HG03432 (cell line): ENCODE measurements around the gene NMS.

Experiments used
- ATAC-seq: cut with Tn5 transposase; IDR thresholded peaks from one replicate; pipeline ENCODE4 v1.9.1; 2021; ENCODE audit warnings: mild to moderate bottlenecking, moderate library complexity; ENCODE audit not compliant: unreplicated experiment

The NMS gene

DNA sequence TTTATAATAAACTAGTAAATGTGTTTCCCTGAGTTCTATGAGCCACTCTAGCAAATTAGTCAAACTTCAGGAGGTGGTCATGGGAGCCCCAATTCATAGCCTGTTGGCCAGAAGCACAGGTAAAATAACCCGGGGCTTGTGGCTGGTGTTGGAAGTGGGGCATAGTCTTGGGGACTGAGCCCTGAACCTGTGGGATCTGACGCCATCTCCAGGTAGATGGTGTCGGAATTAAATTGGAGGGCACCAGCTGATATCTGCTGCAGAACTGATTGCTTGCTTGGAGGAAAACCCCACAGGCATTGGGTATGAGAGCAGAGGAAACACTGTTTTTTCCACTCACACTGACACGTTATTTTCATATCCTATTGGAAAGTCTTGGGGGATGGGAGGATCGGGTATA is 14.1 kb downstream of the NMS start:
- no peak for ATAC-seq

DNA sequence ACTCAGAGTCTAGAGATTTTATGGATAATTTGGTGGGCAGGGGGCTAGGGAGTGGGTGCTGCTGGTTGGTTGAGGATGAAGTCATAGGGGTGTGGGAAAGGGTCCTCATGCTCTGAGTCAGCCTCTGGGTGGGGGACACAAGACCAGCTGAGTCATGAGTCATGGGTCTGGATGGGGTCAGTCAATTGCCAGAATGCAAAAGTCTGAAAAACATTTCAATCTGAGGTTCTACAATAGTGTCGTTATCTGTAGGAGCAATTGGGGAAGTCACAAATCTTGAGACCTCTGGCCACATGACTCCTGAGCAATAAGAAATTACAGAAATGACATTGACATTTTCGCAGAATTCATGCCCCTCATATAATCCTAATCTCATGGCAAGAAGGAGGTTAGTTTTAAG is 15.1 kb downstream of the NMS start:
- ATAC-seq = no peak

DNA sequence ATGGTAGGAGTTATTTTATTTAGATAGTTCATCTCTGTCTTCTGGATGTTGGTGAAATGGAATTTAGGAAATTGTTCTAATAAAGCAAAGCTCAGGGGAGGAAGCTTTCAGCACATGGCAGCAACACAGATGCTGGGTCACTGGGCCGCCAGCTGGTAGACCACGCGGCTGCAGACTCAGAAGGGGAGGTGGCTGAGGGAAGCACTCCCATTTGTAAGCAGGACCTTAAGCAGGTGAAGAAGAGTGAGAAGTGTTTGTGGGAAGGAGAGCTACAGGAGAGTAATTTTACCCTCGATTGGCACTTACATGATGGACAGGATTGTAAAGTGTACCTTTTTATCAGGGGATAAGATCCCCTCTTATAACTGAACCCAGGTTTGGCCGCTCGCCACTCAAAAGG is 24.4 kb downstream of the NMS start:
- ATAC-seq = no peak

DNA sequence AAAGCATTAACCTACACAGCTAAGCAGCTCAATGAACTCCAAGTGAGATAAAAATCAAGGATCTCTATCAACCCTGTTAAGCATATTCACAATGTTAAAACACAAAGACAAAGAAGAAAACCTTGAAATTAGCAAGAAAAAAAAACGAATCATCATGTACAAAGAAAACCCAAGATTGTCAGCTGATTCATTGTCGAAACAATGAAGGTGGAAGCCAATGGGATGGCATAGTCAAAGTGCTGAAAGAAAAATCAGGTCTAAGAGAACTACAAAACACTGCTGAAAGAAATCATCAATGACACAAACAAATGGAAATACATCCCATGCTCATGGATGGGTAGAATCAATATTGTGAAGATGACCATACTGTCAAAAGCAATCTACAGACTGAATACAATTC is 32.5 kb downstream of the NMS start:
- no peak for ATAC-seq

DNA sequence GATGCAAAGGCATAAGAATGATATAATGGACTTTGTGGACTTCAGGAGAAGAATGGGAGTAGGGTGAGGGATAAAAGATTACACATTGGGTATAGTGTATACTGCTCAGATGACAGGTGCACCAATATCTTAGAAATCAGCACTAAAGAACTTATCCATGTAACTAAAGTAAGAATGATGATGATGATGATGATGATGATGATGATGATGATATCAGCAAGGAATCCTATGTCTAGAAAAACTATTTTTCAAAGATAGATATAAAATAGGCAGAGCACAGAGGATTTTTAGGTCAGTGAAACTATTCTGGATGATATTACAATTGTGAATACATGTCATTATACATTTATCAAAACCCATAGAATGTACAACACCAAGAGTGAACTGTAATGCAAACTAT is 34.3 kb downstream of the NMS start:
- ATAC-seq = no peak

DNA sequence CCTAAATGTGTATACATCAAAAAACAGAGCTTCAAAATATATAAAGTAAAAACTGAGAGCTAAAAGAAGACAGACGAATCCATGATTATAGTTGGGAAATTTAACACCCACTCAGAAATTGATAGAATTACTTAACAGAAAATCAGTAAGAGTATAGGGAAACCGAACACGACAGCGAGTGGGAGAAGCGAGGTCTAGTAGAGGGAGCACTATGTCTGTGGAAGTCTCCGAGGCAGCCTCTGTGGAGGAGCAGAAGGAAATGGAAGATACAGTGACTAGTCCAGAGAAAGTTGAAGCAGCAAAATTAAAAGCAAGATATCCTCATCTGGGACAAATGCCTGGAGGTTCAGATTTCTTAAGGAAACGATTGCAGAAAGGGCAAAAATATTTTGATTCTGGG is 38.8 kb downstream of the NMS start:
- ATAC-seq = no peak

DNA sequence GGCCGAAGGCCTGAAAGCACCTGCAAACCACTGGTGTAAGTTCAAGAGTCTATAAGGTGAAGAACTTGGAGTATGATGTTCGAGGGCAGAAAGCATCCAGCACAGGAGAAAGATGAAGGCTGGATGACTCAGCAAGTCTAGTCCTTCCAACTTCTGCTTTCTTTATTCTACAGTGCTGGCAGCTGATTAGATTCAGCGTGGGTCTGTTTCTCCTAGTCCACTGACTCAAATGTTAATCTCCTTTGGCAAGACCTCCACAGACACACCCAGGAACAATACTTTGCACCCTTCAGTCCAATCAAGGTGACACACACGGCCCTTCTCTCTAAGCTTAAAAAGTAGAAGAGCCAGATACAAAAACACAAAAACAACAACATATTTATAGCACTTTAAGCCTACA is 43.4 kb downstream of the NMS start:
- ATAC-seq = no peak

DNA sequence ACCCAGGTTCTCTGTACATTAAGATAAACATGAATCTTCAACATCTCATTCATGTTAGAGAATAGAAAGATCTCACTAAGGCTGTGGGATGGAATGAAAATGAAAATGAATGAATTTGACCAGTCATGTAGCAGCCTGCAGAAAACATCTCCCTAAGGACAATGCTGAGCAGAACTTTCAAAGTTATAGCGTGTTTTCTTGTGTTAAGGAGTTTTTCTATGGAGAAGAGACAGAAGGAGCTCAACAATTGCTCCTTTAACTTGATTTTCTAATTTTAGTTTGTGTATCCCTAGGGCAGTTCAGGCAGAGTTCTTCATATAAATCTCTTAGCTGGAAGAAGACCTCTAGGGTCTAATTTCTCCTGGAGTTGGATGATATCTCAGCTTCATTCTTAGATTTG is 47.3 kb downstream of the NMS start:
- ATAC-seq = no peak

DNA sequence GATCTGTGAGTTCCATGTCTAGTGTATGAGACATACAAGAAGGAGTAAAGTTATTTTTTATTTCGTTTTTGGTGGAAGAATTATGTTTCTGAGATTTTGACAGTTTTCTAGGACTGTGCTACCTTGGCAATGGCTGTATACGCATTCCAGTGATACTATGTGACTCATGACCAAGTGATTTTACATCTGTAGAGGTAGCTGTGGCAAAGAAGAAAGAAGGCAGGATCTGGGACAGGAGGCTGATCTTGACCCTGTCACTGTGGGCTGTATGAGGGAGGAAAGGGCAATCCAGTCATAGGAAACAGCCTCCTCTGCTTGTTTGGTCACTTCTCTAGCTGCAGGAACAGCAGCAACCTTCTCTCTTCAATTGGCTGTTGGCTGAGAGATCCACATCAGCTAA is 48.5 kb downstream of the NMS start:
- ATAC-seq = no peak

DNA sequence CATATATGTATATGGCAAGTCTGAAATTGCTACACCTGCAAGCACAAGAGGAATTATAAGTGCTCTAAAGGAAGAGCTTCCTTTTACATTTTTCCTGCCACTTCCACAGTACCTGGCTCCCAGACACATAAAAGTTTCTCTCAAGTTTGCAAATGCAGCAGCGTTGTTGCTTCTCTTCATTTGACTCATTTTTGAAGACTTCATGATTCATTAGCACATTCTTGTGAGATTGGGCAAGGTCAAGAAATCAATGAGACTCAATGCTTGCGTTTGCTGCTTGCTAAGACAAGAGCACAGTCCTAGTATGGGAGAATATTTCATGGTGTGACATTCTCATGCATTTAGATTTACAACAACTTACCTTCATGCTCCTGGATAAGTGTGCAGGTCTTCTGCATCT is 49.9 kb downstream of the NMS start:
- no peak for ATAC-seq

DNA sequence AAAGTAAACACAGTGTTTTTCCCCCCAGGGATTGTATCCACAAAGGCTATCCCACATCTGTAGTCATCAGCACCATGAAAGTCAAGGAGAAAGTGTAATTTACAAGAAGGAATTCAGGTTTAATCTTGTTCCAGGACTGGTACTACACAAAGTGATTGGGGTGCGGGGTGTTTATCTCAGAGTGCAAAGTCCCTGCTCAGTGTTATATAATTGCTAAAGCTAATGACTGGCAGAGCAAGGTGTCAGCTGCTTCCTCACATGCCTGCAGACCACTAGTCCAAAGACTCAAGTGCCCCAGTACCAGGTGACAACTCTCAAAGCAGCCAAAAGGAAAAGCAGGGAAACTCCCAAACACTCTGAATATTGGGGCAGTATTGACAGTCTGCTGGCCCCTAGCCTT is 52.1 kb downstream of the NMS start:
- ATAC-seq = no peak

DNA sequence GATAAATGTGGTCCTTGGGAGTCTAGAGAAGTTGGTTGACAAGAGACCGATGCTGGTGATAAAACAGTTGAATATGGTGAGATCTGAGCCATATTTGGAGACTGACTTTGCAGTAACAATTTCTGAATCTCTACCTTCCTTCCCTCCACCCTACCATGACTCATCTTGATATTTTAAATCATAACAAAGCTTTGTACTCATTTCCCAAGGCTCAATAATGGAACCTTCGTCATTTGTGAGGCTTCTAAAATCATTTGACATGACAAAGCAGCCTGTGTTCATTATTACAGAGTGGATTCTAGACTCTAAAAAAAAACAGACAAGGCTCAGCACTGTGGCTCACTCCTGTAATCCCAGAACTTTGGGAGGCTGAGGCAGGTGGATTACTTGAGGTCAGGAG is 54.0 kb downstream of the NMS start:
- no peak for ATAC-seq

DNA sequence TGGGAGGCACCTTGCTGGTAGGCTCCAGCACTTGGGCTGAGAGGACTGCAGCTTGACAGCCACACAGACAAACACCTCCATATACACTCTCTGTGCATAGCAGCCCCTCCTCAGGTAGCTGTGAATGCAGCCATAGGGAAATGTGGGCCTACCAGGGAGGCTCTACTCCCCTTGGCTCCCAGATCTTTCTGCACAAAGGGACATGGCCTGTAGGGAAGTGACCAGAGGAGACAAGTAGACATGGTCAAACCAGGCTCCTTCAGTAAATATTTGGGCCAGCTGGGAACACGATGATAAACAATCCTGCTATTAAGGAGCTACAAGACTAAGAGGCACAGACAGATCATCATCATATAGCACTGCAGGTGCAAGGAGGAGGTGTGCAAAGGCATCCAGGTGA is 56.6 kb downstream of the NMS start:
- no peak for ATAC-seq

DNA sequence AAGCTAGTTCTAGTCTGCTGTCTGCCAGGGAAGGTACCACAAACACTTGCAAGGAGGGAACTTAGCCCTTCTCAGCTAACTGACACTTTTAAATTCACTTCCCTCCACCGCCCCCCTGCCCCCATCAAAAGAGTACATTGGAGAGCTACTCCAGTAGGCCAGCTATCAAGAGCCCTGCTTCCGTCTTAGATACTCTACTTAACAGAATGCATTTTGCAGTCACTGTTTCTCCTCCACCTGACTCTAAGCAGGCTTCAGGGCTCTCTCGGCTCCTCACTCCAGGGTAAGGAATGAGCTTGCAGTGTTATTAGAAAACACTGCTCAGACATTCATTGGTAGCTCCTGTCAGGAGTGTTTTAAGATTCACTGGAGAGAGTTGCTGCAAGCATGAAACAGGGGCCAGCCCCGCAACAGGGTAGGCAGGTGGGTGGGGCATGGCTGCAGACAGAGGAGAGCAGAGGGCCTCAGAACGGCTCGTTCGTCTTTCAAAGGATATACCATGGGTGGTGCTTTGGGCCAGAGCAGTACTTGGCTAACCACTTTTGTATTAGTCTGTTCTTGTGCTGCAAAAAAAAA is 57.2 kb downstream of the NMS start:
- ATAC-seq = no peak

DNA sequence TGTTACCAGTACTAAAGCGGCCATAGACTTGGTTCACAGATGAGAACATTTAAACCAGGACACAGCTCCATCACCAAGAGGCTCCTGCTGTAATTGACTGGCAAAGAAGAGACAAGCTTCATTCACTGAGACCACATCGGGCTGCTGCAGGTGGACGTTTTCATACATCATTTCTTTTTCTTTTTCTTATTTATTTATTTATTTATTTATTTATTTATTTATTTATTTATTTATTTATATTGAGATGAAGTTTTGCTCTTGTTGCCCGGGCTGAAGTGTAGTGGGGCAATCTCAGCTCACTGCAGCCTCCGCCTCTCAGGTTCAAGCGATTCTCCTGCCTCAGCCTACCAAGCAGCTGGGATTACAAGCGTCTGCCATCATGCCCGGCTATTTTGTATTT is 58.9 kb downstream of the NMS start:
- no peak for ATAC-seq

DNA sequence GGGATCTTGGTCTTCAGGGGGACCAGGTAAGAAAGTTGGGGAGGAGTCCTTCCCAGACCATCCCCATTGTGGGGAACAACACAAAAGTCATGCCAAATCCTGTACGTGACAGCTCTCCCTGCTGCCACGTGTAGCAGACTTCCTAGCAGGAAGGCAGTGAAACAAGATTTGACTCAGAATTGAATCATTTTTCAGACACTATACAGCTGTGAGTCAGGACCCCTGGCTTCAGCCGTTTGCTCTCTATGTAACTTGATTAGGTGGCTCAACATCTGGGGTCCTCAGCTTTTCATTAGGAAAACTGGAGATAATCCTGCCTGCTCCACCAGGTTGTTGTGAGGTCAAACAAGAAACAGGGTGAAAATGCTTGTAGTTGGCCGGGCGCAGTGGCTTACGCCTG is 59.6 kb downstream of the NMS start:
- ATAC-seq = no peak
